Posterior vena cava (tissue), 2 donors: ENCODE data around the gene OTUB2. TPM values are rescaled to one million over a fixed set of nuclear protein-coding genes. Genes with fewer than 3 reads are reported as not detected.

Source experiments
- DNase-seq: peaks from one replicate; pipeline ENCODE4 v3.0.0-alpha.2; 2020; ENCODE audit warnings: low spot score
- intact Hi-C, 2 donors: fragments of 100-400 bp; cut with DNase I; formaldehyde crosslinking; loops; one replicate each; pipeline versions ENCODE4 v1.14.1 to v1.14.2; 2022 to 2023
- total RNA-seq, 2 donors: library from RNA; stranded (reverse); fragmentation: NEBNext Ultra II Directional; extraction: Animal tissue kit (Norgen Biotek cat#: 25700); gene quantifications; one replicate each; pipeline ENCODE4 v1.2.1, GENCODE V29; 2021
- donor health status: DM: yes; HTN: yes; CAD: no.
- donor health status: DM: yes; HTN: yes; CAD: no.

The OTUB2 gene
- total RNA-seq, 2 donors from 2014 or later = 0.37 to 1.2 TPM

DNA sequence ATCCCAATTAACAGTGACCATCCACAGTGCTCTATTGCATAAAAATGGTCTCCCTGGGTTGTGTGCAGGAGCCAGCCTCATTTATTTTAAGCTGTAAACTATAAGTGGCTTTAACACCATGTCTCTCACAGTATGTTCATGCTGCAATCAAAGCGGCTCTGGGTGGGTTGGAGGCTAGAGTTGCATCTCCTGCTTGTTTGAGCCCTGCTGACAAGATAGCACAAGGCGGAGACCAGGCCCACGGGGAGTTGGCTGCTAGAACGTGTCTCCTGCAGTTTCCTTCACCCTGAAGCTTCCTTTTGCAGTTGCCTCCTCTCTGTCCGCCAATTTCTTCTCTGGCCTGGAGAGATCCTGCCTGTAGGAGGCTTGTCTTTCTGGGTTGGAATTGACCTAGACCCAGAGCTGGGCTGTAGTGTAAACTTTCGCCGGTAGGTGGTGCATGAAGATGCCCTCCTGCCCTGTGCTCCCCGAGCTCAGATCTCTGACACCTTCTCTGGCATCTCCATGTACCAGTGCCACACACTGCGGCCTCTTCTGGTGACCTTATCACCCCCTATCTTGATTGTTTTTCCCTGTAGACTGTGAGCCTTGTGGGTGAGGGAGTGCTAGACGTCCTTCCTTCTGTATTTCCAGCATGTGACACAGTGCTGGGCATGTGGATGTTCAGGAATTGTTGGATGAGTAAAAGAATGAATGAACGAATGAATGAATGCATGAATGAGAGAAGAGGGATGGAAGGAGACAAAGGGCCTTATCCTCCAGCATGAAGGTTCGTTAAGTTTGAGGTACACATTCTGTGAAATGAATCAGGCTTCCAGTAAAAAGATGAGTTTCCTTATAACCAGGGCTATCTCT, 10.4 kb downstream of the OTUB2 start:
- intact Hi-C loops = loop anchor here in 1 of 2 donors (5.0 kb wide), 1 partner anchor 101 kb away; no protein-coding TSS in a partner anchor

DNA sequence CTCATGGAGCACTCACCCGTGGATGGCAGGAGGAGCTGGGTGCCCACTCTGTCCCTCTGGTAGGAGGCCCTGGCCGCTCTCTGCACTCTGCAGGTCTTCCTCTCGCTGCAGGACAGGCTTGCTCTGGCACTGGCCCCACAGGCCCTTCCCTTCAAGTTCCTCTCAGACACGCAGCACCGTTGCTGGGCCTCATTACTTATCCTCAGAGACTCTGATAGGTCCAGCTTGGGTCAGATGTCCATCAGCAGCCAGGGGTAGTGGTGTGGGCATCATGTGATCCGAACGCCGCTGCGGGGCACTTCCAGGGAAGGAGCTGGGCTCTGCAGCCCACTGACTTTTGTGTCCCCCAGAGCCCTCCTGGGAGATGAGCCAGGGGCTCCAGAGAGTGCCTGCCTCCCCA, 11.8 kb downstream of the OTUB2 start:
- no peak for DNase-seq
- intact Hi-C loops = loop anchor here in 1 of 2 donors (5.0 kb wide), 1 partner anchor 99 kb away; no protein-coding TSS in a partner anchor

More for the DNA sequence above, 10.4 kb downstream of the OTUB2 start:
- peak; percentile 86 for DNase-seq

DNA sequence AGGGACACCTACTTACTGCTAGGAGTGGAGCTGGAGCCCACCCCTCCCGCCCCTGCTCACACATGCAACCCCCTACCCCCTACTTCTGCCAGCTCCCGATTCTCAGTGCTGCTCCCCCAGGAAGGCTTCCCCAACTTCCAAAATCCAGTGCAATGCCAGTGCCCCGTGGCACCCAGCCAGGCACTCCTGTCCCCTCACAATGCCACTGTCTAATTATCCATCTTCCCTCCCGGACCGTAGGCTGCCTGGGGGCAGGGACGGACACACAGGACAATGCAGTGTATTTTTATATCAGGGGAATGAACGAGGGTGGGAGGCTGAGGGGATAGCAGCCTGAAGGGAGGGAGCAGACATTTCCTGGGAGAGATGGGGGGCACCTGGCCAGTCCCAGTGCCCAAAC, 12.4 kb downstream of the OTUB2 start:
- intact Hi-C loops = loop anchor here in 1 of 2 donors (5.0 kb wide), 1 partner anchor 99 kb away; no protein-coding TSS in a partner anchor
- no peak for DNase-seq

DNA sequence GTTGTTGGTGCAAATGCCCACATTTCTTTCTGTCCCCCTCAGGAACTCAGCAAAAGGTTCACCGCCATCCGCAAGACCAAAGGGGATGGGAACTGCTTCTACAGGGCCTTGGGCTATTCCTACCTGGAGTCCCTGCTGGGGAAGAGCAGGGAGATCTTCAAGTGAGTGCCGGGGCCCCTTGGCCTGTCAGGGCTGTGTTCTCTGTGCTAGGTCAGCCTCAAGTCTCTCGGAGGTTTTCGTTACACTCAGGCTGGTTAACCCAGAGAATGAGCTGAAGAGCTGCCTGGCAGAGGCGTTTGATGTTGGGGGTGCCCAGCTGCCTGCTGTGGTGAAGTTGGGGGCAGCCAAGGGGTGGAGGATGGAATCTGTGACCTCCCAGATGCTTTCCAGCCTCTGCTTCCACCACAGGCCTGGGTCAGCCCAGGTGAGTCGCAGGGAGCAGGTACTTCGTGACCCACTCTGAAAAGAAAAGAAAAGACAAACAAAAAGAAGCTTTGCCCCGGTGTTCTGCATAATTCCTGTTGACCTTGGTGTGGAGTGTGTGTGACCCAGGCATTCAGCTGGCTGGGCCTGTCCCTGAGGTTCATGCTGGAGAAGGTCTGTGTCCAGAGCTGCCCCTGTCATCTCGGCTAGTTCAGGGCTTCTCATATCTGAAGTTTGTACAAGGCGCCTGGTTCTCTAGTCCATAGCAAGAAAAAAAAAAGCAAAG, 12.9 kb downstream of the OTUB2 start:
- intact Hi-C loops = loop anchor here in 1 of 2 donors (5.0 kb wide), 1 partner anchor 98 kb away; no protein-coding TSS in a partner anchor
- DNase-seq = peak; percentile 64

DNA sequence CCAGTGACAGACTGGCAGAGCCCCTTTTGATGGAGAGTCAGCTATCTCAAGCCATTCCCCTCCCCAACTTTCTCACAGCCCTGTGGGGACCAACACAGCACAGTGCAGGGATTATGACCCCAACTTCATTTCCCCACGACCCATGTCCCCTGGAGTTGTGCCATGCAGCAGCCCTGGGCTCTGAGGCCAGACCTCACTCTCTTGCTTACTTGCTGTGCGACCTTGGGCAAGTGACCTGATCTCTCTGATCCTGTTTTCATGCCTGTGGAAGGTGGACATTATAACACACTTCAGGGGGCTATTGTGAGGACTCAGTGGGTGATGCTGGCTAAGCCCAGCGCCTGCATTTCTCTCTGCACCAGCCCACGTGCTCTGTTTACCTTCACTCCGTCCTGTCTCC, 14.1 kb downstream of the OTUB2 start:
- no peak for DNase-seq
- intact Hi-C loops = loop anchor here in 1 of 2 donors (2.0 kb wide), 1 partner anchor 69 kb away; no protein-coding TSS in a partner anchor

DNA sequence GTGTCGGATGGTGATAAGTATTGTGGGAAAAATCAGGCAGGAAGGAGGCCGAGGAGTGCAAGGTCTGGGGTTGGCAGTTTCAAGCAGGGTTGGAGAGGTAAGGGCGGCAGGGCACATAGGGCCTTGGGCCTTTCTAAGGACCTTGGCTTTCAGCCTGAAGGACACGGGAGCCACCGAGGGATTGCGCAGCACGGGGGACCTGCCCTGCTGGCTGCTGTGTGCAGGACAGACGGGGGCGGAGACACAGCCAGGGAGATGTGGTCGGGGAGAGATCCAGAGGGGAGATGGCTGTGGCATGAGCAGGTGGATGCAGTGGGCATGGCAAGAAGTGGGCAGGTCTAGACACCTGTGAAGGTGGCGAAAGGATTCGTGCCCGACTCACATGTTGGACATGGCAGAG, 14.7 kb downstream of the OTUB2 start:
- intact Hi-C loops = loop anchor here in 1 of 2 donors (2.0 kb wide), 1 partner anchor 68 kb away; no protein-coding TSS in a partner anchor
- no peak for DNase-seq

DNA sequence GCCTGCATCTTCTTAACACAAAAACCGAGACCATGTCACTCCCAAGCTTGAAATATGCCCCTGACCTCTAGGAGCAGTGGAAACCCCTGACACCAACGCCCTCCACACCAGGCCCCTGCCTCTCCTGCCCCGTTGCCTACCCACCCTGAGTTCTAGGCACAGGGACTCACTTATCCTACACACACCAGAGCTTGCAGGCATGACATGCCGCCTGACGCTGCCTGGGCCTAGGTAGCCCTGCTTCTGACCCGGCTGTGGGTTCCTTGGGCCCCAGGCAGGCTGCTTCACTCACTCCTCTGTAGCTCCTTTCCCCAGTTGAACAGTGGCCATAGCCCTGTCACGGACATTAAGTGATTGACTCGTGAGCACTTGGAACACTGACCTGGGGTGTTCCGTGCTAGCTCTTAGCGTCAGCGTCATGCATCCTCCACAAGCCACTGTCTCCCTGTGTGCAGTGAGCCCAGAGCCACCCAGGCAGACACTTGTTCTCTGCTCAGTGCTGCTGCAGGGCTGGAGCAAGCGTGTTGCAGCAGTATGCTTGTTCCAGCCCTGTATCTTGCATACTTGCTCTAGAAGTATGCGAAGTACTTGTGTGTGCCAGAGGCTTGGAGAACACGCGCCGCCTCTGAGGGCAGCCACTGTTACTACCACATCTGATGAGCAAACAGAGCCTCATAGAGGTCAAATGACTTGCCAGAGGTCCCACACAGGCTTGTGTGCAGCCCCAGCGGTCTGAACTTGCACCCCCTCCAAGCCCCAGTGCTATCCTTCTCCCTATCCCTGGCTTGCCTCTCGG, 15.6 kb downstream of the OTUB2 start:
- peak; percentile 87 for DNase-seq
- intact Hi-C loops = loop anchor here in 1 of 2 donors (2.0 kb wide), 1 partner anchor 67 kb away; no protein-coding TSS in a partner anchor

DNA sequence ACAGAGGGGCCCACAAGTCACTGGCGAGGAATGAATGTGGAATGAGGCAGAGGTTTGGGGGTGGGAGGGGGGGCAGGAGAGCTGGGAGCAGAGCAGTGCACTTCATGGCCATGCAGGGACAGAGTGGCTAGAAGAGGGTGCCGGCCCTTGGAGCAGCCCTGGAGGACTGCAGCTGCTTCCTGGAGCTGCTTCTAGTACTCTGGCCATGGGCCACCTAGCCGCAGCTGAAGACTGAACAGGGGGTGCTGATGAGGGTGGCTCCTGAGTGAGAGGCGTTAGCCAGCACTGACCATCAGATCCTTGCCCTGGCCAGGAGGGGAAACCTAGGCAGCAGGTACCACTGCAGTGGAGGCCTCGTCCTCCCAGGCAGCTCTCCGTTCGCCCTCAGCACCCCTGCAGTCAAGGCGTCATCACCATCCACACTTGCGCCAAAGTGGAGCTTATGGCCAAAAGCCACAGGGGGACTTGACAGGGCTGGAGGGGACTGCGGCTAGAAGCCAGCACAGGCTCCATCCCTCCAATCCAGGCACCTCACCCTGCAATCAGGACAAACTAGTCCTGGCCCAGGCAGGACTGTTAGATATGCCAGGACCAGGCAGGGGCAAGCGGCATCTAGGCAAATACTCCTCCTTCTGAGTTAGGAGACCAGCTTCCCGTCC, 16.4 kb downstream of the OTUB2 start:
- peak; percentile 78 for DNase-seq
- intact Hi-C loops = no loop called here

DNA sequence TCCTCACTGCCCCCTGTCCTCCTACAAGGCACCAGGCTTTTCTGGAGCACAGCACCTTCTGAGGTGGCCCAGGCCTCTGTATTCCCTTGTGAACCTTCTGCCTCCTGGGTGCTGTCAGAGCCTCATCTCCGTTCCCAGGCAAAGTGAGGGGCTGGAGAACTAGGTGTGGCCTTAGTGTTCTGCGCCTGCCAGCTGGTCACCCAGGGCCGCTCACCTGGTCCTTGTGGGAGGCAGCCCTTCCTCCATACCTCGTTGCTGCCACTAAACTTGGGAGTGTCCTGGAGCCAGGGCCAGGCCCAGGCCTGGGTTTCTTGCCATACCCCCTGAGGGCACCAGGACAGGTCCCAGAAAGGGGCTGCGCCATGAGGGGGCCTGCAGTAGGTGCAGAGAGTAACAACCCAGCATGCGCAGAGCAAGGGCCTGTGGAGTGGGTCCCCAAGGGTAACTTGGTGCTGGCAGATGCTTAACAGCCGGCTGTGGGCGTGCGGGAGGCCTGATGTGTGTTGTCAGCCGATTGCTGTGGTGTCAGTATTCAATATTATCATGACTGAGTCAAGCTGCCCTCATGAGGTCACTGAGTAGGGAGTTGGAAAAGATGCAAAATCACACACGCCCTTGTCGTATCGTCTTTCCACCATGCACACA, 17.1 kb downstream of the OTUB2 start:
- intact Hi-C loops = no loop called here
- DNase-seq = peak; percentile 72

DNA sequence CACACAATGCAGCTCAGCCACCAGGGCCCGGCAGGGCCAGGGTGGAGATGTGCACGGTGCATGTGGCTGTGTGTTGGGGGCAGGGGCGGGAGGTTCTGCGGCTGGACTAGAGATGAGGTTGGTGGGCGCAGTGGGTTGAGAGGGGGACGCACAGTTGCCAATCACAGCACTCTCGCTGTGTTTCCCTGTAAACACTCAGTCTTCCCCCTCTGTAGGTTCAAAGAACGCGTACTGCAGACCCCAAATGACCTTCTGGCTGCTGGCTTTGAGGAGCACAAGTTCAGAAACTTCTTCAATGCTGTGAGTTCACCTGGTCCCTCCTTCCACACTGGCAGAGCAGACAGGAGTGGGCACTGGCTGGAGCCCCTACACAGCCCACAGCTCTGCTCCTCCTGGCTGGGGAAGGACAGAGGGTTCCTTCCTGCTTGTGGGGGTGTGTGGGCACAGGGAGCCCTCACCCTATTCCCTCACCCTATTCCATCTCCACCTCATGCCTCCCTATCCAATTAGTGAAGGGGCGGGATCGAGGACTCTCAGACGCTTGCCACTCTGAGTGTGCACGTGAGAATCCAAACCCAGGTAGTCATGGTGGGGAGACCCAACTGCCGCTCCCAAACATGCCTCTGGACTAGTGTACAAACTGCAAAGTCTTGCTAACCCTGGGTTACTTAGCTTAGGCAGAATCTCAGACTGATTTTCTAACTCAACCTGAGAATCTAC, 17.8 kb downstream of the OTUB2 start:
- DNase-seq = peak; percentile 76
- intact Hi-C loops = no loop called here

DNA sequence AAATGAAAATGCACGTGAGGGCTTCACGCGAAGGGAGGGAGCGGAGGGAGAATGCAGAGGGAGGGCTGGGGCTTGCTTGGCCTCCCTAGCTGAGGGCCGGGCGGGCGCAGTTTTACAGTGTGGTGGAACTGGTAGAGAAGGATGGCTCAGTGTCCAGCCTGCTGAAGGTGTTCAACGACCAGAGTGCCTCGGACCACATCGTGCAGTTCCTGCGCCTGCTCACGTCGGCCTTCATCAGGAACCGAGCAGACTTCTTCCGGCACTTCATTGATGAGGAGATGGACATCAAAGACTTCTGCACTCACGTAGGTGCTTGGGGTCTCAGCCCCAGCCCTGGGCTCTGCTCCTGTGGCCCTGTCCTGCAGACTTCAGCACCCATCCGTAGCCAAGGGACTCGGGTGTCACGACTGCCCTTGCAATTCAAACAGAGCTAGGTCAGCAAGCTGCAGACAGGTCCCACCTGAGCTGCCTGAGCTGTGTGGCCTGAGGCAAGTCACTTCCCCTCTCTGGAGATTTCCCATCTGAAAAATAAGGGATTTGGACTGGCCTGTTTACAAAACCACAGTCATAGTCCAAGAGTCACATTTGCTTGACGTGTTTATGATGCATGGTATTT, 18.4 kb downstream of the OTUB2 start:
- intact Hi-C loops = no loop called here
- peak; percentile 79 for DNase-seq

DNA sequence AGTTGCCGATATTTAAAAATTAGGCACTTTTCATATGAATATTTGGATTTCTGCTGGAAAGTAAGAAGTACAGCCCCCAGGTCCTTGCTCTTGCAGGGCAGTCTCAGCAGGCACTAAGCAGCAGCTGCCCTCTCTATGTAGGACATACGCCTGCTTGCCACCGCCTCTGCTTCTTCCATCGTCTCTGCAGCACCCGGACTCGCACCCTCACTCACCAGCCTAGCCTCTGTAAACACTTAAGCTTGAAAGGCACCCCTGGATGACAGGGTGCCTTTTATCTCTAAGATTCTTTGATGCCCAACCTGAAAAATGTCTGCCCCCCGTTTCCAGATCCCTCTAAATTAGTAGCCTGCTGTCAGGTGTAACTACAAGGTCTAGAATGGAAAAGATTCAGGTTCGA, 19.0 kb downstream of the OTUB2 start:
- intact Hi-C loops = no loop called here
- peak; percentile 35 for DNase-seq

DNA sequence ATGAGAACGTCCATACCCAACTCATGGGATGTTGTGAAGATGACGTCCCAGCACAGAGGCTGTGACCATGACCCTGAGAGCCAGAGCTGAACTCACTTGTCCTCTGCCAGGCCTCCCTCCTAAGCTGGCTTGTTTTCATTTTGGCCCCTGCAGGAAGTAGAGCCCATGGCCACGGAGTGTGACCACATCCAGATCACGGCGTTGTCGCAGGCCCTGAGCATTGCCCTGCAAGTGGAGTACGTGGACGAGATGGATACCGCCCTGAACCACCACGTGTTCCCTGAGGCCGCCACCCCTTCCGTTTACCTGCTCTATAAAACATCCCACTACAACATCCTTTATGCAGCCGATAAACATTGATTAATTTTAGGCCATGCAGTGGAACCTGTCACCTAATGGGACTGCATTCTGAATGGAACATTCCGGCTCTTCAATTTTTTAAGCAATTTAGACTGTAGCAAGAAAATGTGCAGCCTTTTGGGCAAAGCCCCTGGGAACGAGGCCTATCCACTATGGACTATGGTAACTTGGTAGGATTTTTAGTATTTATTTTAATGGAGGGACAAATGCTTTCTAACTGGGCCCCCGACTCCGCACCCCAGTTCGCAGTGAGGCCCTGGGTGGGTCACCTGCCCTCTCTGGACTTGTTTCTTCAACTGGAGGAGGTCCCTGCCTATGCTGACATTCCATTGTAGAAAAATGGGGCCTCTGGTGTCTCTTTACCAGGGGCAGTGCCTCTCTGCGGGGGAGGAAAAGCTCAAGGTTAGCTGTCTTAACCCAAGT, 19.6 kb downstream of the OTUB2 start:
- intact Hi-C loops = no loop called here
- peak; percentile 46 for DNase-seq

DNA sequence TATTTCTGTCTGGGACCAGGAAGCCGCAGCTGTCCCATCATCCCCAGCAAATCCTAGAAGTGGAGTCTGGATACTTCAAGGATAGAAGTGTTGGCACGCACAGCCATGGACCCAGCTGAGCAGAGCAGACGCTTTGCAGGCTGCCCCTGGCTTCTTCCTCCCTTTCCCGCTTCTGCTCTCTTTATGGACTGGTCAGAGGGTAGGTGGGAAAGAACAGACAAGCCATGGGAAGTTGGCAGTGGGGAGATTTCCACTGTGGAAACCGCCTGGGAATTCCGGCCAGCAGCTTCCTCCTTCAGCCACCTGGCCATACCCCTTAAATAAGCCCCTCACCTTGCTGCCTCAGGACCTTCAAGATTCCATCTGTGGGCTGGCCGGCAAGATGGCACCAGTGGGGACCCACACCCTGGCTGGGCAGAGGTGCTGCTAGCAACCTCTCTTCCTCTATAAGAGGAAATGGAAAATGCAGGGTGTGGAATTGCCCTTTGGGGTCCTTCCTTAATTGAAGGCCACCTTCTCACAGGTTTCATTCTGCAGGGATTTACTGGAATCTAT, 20.6 kb downstream of the OTUB2 start:
- no peak for DNase-seq
- intact Hi-C loops = no loop called here

DNA sequence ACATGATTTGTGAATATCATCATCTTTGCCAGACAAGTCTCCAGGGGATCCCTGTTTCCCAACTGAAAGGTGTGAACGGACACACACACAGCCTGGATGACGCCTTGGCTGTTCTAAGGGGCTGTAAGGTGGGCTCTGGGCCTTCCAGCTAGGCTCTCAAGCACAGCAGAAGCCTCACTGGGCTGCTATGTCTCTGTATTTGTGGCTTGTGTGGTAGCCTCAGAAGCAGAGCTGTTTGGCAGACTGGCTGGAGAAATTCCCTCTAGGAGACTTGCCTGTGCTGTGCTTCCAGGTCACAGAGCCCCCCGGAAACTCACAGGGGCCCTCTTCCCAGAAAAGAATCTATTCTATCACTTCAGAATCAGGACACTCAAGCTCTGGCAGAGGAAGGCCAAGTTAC, 21.4 kb downstream of the OTUB2 start:
- intact Hi-C loops = no loop called here
- DNase-seq = no peak
